Measurements from ENCODE around the gene PTPRC.

GRCh38 chr1:198701766-198702539 lies 63.1 kb downstream of the PTPRC start:
- TF ChIP-seq POLR2A (IDR thresholded peaks at IDR 0.05) (no peak), CTCF (IDR thresholded peaks at IDR 0.05) (no peak)
